HG02840 (cell line): ENCODE results near the gene STON1.
"Not testable (repeated sequence)": the region's sequence is repeated elsewhere in the genome, so short reads cannot be mapped to it uniquely, and the experiment has no call there.

Experiments used
- ATAC-seq: cut with Tn5 transposase; IDR thresholded peaks from one replicate; pipeline ENCODE4 v1.9.1; 2021; ENCODE audit warnings: mild to moderate bottlenecking, moderate library complexity, moderate number of reproducible peaks; ENCODE audit not compliant: unreplicated experiment, low FRiP score

The STON1 gene

DNA sequence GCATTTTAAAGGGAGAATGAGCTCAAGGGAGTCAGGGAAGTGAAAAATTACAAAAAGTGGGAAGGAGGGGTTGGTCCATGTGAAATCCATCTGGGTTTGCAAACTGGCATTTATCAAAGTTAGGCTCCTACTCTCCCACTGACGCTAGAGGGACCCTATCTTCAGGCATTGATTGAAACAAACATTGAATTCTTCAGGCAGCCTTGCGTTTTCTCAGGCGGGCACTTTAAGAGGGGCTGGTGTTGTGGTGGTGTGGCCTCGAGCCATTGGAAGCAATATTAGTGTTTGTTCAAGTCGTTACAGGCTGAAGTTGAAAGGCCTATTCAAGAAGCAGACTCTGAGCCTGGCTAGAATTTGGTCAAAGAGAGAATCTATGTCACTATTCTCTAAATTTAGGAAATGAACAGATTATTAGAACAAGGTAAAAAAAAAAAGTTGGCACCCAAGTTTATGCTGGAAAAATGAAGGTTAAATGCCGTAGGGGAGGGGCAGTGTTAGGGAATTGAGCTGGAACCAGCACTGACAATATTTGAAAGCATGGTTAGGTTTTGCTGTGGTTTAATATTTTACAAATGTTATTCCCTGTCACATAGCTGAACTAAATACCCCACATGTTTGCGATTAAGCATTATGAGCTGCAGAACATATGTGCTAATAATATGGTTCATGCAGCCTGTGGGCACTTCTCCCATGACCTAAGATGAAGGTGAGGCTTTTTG, 36.8 kb downstream of the STON1 start:
- no peak for ATAC-seq

GRCh38 chr2:48567671-48568070, 37.7 kb downstream of the STON1 start:
- no peak for ATAC-seq

DNA sequence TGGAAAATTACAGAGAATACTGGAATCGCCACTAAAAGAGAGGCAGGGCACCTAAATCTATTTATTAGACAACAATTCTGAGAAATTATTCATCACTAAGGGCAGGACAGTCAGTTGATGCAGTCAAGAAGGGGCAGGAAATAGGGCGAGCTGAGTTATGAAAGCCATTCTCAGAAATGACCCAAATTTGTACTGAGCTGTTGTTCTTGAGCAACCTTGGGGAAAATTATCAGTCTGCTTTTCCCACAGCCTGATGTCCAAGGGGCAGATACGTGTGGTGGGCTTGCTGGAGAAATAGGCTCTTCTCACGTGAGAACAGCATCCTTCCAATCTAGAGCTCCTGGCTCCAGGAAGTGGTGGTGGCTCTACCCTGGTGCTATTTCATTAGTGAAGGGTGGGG, 38.6 kb downstream of the STON1 start:
- ATAC-seq, result no peak

DNA sequence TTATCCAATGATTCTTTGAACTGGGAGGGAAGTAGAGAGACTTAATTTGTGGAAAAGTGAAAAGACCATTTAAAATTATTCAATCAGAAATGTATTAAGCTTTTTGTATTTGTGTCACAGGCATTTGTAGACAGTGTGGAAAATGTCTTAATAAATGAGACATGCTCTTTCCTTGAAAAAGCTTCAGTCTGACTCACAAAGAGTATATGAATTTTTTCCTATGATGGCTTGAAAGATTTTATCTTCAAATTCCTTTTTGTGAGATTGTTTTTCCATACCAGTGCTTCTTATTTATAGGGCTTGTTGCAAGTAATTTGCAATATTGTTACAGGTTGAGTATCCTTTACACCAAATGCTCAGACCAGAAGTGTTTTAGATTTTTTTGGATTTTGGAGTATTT, 39.5 kb downstream of the STON1 start:
- no peak for ATAC-seq

- no peak for ATAC-seq
These were observed 42.9 kb downstream of the STON1 start for GRCh38 chr2:48572816-48573215.

GRCh38 chr2:48574353-48575287, 44.7 kb downstream of the STON1 start:
- no peak for ATAC-seq

- no peak for ATAC-seq
These were observed 48.4 kb downstream of the STON1 start for GRCh38 chr2:48578313-48578712.

- no peak for ATAC-seq
These were observed 54.0 kb downstream of the STON1 start for GRCh38 chr2:48583961-48584360.

DNA sequence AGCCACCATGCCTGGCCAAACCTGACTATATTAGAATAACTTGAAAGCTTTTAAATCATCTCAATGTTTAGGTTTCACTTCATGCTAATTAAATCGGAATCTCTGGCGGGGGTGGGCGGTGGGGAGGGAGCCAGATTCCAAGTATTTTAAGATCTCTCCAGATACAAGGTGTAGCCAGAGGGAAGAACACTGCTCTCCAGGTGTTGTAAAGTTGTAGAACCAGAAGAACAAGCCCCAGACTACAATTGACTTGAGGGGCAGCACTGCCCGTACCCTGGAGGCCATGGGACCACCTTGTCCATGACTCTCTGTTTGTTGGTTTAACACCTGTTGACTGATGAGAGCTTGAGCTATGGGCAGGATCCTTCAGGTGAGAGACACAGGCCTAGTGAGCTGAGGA, 54.6 kb downstream of the STON1 start:
- no peak for ATAC-seq

DNA sequence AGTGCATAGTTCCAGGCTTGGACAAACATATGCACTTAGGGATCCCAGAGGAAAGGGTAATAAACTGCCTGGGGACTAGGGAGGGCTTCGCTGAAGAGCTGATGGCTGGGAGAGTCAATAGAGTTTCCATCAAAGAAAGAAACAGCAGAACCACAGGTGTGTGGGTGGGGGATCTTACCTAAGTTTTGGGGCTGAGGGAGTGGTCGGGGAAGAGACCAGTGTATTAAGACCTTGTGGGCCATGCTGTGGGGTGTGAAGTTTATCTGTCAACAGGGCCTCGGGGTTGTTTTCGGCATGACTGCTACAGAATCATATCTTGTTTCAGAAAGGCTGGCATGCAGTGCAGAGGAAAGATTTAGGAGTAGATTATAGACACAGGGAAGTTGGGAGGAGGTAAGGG, 56.5 kb downstream of the STON1 start:
- no peak for ATAC-seq

- ATAC-seq, result no peak
These were observed 57.6 kb downstream of the STON1 start for GRCh38 chr2:48587560-48587959.

DNA sequence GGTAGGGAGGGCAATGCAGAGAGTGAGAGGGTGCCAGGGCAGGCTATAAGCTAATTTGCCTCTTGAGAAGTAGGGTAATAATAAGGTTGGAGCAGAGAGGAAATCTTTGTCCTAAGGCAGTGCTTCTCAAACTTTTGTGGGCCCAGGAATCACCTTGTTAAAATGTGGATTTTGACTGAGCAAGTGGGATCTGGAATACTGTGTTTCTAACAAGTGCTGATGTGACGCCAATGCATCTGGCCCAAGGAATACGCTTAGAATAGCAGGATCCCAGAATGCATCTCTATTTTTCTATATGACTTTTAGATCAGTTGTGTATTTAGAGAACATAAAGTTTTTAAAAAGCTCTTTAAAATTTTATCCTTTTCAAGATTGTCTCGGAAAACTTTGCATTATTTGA, 58.0 kb downstream of the STON1 start:
- no peak for ATAC-seq

DNA sequence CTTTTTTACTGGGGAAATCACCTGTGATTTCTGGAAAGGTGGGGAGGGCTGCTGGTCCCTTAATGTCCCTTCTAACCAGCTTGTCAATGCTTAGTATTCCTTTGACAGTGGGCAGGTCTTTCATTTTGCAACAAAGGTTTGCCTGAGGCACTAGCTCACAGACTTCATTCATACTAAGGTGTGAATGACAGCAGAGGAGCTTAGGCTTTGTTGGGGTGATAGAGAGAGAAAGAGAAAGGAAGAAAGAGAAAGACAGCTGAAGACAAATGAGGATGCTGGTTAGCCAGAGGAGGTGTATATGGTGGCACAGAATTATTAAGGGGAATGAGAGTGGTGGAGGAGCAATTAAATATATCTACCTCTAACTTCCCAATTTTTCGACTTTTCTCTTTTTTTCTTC, 58.8 kb downstream of the STON1 start:
- ATAC-seq, result no peak

DNA sequence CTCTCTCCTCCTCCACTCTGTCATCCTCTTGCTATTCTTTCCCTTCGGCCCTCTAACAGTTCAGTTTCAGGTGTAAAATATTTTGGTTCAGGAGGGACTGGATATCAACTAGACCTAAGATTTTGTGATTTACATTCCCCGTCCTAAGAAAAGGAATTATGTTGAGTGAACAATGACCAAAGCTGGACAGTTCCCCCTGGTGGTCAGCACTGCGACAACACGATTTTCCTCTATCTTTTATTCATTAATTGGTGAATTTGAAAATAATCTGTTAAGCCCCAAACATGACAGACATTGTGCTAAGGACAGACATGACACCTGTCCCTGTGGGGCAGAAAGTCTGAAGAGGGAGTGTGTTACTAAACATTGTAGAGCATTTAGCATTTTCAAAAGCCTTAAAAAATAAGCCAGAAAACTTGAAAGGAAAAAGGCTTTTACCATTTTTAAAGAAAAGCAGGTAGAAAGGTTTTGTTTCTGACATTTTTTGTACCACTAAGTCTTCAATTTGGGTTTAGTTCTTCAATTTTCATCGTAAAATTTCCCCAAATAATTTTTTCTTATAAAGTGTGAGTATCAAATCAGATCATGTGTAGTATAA, 59.3 kb downstream of the STON1 start:
- no peak for ATAC-seq

DNA sequence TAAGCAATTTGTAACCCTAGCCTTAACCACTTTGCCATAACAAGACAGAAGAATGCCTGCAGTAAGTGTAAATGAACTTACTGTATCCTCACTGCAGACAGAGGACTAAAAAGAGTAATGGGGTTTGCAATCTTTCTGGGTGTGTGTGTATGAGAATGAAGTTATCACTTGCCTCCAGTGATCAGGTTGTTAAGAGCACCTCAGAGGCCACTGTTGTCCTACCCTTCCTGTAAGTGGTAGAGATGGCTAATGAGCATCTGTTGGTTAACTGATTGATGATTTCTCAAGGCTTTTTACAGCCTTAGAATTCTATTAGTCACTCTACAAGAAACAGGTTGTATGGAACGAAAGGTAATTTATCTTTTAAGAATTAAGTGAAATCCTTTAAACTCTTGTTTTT, 60.1 kb downstream of the STON1 start:
- no peak for ATAC-seq

DNA sequence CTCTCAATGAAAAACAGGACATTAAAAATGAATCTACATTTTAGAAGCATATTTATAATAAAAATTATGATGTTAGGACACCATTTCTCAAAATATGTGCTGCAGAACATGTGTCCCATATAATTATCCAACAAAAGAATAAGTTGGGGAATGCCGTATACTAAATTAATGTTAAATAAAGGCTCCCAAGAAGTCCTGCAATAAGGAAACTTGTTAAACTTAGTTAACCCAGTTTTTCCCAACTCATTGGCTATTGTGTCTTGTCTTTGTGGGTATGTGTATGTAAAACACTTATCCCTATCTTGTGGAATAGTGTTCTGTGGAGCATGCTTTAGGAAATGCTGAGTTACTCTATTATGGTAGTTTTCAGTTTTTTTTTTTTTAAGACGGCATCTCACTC, 62.1 kb downstream of the STON1 start:
- no peak for ATAC-seq

DNA sequence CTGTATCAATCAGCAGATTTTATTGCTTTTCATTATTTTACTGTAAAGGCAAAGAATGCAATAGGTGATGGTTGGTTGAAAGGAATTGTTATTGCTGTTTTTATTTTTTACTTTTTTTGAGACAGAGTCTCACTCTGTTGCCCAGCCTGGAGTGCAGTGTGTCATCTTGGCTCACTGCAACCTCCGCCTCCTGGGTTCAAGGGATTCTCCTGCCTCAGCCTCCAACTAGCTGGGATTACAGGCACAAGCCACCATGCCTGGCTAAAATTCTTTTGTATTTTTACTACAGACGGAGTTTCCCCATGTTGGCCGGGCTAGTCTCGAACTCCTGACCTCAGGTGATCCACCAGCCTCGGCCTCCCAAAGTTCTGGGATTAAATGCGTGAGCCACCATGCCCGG, 66.8 kb downstream of the STON1 start:
- not testable (repeated sequence) for ATAC-seq

GRCh38 chr2:48597492-48597891, 67.5 kb downstream of the STON1 start:
- ATAC-seq, result no peak

- ATAC-seq, result no peak
These were observed 70.4 kb downstream of the STON1 start for GRCh38 chr2:48600204-48600813.

GRCh38 chr2:48600917-48601316, 71.0 kb downstream of the STON1 start:
- ATAC-seq, result no peak

DNA sequence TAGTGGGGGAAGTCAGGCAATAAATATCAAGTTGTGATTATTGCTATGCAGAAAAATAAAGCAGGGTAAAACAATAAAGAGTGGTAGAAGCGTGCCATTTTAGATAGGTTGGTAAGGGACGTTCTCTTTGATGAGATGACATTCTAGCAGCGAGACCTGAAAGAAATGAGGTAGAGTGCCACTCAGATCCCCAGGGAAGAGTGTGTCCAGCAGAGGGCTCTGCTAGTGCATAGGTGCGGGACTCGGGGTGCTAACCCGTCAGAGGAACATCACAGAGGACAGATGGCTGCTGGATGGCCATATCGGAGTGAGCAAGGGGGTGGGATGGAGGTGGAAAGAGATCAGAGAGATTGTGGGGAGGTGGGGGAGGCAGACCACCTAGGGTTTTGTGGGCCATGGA, 71.4 kb downstream of the STON1 start:
- ATAC-seq, result peak; percentile 57
